ENCODE measurements around the gene UNC5B.

Gene UNC5B

DNA sequence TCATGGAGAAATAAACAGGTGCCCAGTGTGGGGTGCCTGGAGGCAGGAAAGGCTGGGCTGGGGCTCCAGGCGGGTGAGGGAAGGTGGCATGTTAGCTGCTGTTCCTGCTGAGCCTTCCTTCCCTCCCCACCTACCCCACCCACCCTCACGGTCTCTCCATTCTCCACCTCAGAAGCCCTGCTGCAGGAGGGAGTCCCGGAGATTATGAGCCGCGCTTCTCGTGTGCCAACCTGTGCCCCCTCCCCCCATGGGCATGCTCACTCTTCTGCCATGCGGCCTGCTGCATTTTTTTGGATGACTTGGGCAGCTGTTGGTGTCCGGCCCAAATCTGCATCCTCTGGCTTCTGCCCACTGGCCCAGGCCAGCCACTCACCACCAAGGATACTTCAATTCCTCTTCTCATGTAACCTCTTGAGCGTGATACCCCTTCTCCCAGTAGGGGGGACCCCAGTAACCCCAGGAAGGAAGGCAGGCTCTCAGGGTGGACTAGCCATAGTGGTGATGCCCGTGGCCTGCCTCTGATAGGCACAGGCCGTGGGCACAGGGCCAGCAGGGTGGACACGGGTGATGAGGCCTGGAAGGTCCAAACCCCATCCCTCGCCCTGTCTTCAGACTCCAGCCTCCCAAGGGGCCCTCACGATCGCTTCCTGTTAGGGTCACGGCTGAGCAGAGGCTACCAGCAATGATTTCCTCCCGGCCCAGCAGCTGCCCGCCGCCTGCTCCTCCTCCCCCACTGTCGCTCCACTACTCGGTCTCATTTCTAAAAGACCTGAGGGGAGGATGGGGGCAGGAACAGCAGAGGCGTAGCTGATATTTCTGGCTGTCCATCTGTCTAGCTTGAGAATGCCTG is 27.8 kb downstream of the UNC5B start:
- DNase-seq, result no peak

DNA sequence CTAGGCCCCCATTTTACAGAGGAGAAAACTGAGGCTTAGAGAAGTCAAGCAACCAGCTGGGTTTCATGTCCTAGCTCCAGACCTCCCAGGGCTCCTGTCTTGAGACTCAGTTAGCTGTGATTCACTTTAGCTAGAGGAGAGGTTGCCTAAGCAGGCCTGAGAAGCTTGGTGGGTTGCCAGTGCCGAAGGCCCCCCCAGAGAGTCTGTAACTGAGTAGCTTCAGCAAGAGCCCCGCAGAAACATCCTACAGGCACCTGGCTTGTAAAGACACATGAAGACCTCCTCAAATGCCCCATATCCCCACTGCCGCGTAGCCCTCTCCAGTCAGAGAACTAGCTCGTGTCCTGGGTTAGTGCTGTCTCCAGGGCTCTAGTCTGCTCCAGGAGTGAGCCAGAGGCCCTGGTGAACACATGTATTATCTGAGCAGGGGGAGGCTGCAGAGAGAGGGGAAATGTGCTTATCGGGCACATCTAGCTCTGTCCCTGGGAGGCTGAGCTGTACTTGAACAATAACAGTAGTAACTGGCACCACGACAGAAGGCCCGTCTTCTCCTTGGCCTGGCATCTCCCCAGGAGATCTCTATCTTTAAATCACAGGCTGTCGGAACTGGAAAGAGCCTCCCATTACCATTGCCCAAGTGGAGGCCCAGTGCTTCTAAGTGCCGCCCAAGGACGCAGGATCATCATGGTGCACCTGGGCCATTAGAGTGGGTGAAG is 28.9 kb downstream of the UNC5B start:
- no peak for DNase-seq

DNA sequence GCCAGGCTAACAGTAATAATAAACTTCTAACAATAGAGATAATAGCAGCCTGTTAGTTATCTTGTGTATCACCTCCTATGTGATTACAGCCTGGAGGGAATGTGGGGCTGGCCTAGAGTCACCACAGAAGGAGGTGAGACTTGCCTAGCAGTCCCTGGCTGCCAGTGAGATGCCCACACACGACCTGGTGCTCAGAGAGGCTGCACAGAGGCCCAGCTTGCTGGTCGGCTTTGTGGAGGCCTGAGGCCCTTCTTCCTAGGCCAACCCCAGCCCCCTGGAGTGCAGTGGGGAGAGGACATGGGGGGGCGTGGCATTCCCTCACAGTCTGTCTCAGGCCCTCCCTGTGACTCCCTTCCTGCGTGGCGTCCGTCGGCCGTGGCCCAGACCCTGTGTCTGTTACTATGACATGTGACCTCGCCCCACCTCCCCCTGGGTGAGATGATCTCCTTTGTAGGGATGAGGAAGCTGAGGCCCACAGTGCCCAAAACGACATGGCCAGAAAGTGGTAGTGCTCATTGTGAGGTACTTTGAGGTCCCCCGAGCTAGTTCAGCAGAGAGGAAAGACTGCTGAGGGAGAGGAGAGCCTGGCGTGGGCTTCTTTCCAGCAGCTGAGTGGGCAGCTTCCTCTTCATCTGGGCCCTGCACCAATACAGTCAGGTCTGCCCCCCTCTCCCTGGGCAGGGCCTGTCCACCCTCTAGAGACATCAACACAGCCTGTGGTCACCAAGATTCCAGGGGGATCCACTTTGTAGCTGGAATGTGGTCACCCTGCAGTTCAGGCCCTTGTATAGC is 29.7 kb downstream of the UNC5B start:
- no peak for DNase-seq

DNA sequence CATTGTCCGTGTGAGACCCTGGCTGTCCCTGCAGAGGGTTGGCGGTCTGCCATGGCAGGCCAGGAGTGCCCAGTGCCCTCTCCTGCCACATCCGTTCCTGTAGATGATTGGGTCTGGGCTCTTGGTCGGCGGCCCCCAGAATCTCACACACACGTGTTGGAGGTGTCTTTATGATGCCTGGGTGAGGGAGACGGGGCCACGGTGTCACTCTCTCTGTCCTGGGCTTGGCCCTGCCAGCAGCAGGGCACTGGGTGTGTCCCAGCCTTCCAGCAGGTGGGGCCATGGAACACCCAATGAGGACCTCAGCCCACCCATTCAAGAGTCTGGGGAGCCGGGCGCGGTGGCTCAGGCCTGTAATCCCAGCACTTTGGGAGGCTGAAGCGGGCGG is 30.2 kb downstream of the UNC5B start:
- DNase-seq, result no peak

DNA sequence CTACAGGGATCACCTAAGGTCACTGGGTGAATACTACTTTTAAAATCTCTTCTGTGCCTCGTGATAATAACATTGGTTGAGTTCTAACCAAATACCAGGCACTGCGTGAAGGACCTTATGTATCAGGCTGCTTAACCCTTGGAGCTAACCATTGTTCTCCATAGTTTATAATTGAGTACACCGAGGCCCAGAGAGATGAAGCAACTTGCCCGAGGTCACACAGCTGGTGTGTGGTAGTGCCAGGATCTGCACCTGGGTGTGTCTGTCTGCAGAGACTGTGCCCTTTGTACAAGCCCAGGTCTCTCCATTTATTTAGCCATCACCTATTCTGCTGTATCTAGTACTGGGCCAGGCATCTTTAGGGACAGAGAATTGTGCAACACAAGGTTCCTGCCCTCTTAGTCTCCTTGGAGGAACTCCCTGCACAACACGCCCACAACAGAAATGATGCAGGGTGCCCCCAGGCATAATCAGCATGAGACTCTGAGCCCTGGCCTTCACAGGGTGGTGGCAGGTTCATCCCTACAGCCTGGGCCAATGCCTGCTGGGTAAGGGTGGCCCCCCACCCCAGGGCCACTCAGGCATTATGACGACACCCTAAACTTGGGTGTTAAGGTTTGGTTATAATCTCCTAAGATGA is 31.5 kb downstream of the UNC5B start:
- DNase-seq, result no peak

DNA sequence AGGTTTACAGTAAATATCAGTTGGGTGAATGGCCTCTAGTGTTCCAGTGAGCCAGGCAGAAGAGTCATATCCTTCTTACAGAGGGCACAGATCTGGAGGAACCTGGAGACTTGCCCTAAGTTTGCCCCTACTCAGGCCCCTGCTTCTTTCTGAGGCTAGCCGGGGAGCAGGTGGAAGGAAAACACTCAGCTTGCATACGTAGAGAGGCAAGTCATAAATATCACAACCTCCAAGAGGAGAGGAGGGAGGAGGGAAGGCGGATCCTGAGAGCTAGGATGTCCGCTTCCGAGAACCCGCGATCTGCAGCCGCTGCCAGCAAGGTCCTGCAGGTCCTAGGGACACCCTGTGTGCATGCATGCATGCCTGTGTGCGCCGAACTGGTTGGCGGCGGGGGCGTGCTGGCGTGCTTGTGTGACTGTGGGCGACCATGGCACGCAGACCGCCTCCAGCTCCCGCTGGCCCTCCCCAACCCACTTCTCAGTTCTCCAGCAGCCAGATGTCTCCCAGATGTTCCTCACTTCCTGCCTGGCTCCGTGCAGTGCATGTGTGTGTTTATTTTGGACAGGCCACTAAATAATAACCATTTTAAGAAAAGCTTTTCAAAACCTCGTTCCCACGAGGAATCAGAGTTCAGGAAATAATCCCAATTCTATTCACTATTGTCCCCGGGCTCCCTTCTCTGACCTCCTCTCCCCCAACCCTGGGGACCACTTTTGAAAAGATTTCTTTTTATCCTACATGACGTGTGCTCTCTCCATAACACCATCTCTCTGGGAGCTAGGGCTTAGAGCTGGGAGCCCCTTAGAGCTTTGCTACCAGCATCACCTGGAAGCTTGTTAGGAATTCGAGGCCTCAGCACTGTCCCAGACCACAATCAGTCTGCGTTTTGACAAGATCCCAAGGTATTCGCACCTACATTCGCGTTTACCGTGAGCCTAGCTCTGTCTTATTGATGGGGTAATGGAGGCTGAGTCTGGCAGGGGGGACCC is 32.4 kb downstream of the UNC5B start:
- no peak for DNase-seq

DNA sequence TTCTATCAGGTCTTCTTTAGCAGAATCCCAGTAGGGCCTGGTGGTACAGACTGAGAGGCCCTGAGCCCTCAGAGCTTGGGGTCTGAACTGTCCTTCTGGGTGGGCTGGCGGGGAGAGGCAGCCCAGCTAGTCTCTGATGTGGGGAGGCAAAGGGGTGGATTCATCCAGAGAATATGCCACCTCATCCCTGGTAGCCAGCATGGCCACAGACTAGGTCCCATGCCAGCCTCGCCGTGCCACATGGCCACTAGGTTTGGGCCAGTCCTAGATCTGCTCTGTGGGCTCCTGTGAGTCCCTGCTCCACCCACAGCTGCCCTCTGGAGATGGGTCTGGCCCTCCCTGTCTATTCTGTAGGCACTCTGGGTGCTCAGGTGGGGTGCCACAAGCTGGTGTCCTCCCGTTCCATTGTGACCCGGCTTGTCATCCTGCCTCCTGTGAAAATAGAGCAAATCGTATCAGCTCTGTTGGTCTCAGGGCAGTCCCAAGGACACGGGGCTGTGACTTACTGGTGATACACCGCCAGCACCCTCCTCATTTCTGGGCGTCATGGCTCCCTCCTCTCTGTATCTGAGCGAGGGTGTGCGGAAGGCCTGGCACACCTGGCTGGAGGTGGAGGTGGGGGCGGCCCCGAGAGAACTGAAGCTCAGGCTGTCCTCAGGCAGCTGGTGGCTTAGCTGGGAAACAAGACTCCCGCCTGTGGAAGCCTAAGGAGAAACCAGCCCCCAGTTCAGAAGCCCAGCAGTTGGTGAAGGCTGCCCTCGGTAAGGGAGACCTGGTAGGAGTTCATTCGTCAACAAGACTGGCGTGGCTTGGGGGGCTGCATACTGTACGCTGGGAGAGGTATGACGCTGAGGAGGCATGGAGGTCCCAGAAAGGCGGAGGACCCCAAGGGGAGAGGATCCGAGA is 33.3 kb downstream of the UNC5B start:
- no peak for DNase-seq

DNA sequence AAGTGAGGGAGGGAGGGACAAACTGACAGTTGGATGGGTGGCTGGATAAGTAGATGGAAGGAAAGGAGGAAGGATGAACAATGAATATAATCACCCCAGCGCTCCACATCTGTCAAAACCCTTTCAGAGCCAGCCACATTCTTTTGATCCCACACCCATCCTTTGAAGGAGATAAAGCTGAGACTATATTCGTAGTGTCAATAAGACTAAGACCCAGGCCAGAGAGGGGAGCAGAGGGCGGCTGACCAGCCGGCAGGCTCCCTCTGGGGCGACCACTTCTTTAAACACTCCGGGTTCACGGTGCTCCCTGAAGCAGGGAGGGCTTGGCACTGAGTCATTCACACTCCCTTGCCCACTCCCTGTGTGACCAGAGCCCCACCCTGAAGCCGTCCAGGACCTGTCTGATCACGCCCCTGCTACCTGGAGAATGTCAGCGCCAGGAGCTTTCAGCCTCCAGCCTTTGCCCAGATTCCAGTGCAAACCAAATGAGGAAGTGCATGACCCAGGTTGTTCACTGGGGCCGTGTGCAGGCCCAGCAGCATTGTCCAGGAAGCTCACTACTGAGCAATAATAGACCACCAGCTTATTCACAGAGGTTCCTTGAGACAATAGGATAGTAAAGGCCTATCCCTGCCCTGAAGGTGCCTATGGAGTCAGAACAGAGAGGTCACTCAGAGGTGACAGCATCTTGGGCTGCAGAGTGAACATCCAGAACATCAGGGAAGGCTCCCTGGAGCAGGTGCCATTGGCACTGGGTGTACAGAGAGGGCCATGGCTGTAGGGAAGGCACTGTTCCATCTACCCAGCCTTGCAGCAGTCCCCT is 34.4 kb downstream of the UNC5B start:
- no peak for DNase-seq

DNA sequence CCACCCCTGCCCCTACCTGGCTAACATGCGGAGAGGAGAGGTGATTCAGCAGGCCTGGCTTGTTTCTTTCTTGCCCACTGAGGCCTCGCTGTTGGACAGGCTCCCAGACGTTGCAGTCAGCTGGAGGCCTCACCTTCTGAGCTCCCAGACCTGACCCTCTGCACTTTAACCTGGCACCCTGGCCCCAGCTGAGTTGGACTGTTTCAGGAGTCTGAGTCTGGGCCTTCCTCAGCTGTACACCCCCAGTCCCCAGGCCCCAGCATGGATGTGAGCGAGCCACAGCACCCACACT is 35.0 kb downstream of the UNC5B start:
- no peak for DNase-seq

DNA sequence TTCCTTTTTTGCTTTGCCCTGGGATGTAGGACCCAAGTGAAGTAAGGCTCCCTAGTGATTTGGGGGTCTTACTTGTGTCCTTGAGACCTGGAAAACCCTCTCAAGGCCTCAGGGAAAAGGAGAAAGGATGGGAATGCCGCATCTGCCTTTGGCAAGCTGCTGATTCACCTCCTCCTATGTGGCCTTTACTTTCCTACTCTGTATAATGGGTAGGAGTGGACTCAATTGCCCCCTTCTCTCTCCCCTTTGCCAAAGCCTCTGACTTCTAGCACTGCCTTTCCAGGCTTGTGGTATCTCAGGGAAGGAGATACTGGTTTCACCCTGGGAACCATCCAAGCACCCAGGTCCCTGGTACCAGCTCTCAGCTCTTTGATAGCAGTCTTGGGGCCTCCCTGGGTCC is 35.4 kb downstream of the UNC5B start:
- DNase-seq, result no peak

DNA sequence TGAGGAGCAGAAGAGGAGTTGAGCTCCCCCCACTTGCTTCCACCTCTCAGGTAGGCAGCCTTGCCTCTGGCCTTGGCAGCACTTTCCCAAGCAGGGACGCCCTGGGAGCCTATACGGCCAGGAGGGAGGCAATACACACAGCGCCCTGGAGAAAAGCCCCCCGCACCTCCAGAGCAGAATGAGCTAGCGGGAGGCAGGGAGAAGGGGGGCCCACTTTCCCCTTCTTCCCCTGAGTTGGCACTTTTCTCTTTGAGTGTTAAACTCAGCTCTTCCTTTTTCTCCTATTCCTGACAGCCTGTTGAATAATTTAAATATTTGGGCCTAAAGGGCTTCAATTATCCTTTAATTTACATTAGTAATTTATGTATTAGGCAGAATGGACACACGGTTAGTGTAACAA is 35.8 kb downstream of the UNC5B start:
- DNase-seq, result no peak

DNA sequence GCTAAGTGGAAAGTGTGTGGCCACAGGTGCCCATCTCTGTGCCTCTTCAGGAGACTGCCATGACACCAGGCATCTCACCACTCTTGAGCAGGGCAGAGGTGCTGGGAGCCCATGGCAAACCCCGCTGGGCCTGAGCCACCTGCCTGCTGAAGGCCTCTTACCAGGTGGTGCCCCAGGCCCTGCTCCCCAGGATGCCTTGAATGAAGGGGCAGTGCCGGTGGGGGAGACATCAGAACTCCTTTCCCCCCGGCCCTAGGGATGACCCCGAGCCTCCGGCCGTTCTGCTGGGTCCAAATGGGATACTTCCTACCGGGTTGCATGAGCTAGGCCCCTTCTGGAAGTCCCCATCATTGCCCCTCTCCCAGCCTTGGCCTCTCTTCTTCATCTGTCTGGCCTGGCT is 37.6 kb downstream of the UNC5B start:
- DNase-seq, result no peak

DNA sequence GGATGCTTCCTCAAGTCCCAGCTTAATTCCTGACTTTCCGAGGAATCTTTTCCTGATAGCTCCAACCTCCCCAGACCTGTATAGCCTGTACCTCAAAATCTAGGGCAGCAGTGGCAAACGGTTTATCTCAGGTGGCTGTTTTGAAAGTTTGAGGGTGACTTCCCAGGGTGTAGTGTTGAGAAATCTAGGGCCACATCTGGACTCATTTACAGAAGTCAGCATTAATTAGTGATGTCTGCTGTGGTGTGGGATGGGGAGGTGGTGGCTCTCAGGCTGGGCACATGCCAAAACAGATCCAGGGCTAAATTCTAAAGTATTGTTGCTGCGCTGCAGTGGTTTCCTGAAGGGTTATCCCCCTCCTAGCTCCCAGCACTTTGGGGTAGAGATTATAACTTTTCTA is 38.0 kb downstream of the UNC5B start:
- DNase-seq, result no peak

DNA sequence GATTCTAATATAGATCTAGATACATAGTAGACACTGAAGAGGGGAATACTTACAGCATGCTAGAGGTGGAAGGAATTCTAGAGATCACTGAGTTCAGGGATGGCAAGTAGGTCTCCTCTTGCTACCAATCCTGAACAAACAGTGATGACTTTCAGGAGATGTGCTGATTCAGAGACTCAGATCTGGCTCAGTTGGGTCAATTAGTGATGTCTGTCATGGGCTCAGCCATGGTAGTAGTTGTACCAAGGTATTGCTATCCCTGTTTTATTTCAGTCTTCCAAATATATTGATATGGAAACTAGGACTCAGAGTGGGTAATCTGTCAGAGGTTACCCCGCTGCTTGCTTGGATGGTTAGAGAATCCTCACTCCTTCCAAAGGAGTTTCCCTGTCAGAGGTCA is 38.5 kb downstream of the UNC5B start:
- DNase-seq, result no peak

DNA sequence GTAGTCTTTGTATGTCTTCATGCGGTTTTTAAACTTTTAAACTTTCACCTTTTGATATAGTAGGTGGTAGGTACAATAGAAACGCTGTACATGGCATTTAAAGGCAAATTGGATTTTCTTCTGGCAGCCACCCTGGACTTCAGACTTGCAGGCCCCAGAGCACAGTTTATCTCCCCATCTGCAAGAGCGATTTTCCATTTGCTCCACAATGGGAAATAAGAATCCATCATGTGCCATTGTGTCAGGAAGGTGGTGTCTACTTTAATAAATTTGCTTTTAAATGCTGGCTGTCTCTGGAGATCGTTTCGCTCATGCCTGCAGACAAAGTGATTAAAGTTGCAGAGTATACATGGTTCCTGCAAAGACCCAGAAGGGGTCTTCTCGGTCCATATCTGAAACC is 38.9 kb downstream of the UNC5B start:
- no peak for DNase-seq

DNA sequence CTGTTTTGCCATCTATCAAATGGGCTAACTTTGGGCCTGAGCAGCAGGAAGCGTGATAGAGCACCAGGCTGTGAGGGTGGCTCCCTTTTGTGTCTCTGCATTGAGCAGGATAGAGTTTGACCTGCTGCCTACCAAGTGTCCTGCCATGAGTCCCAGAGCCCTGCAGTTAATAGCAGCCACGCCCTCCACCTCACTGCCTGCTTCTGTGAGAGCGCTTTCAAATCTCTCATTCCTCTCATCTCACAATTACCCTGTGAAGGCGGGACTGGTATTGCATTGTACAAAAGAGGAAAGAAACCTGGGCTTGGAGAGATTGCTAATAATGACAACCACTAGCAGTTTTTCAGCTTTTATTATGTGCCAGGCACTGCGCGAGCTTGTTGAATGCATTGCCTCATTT is 39.9 kb downstream of the UNC5B start:
- DNase-seq, result no peak

DNA sequence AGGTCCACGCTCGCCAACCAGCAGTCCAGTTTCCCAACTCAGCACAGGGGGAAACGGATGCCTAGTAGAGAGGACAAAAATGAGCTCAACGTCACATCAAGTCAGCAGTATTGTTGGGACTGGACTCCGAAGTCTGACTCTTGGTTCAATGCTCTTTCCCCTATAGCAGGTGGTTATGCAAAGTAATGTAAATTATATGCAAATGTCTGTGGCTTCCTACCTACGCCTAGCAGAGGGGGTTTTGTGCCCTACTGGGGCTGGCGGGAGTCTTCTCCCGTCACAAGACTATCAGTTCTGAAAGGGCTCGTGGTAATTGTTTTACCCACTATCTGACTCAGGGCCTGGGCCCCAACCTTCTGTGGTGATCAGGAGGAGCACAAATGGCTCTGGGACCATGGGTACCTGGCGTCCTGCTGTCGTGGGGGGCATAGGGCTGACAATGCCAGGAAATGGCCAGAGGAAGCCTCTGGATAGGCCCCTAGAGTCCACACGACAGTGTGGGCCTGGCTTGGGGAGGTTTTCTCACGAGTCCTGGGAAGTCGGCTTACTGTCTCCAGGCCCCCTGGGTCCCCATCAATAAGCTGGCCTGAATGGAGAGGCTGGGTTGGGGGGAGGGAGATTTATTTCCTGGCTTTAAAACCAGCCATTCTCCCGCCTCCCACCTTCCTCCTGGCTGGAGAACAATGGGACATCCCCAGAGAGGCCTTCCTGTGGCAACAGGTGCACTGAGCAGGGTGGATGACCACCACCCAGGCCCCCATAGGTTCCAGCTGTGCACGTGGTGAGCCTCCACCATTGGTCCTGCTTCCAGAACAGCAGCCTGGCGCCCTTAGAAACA is 41.8 kb downstream of the UNC5B start:
- DNase-seq, result no peak

DNA sequence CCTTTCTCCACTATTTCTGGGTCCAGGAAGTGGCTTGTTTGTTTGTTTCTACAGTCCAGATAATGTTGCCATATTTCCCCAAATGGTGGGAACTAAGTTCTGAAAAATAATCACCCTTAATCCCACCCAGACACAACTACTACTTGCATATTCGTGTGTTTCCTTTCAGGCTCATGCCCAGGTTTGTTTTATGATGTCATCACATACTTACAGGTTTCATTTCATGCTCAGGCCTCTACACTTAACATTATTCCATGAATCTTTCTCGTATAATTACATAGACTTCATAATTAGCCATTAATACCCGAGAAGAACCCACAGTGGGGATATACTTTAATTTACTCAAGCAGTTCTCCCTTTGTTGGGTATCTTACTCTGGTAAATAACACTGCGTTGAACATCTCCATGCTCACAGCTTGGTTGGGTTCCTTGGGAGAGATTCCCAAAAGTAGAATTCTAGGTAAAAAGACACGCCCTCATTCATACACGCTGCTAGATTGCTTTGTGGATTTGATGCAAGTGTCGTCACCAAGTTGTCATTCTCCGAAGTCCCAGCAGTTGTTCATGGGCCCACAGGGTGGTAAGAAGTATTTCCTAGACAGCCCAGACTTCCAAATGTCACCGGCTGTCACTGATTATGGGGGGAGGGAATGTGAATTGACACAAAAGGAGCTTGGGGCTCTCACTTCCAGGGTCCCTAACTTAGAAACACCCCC is 42.6 kb downstream of the UNC5B start:
- DNase-seq, result no peak

DNA sequence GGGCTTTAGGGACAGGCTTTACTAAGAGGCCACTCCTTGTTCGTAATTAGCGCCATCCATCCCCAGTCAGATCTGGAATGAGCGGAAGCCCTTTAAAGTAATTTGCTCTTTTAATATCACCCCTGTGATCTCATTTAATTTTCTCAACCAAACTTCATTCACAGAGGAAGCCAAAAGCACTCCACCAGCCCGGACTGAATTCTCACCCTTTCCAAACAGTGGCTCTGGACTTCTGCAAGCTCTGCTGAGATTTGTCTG is 43.1 kb downstream of the UNC5B start:
- no peak for DNase-seq

Measured in stimulated activated naive CD4-positive, alpha-beta T cell (primary cell).